Measurements from ENCODE around the gene NLRC4. TPM values are rescaled to one million over a fixed set of nuclear protein-coding genes. Genes with fewer than 3 reads are reported as not detected.

Gene NLRC4
- total and polyA plus RNA-seq, 2 of the 8 experiments (the other 6 are each of a cell fraction or from before 2014, with no cell fraction given), result not detected

- TF ChIP-seq CHD7 (IDR thresholded peaks at IDR 0.05; ENCODE audit: insufficient replicate concordance, low read length) (no peak), POLR2A (IDR thresholded peaks at IDR 0.05; ENCODE audit: control extremely low read depth in 1 of 2, low read depth in 2 of 2, low read length in 2 of 2) (no peak)
Observed at GRCh38 chr2:32237996-32238395, 26.7 kb downstream of the NLRC4 start (continued).

Measured in H1 (cell line).